ENCODE measurements around the gene HEPH.

- TF ChIP-seq, protein P1, sequence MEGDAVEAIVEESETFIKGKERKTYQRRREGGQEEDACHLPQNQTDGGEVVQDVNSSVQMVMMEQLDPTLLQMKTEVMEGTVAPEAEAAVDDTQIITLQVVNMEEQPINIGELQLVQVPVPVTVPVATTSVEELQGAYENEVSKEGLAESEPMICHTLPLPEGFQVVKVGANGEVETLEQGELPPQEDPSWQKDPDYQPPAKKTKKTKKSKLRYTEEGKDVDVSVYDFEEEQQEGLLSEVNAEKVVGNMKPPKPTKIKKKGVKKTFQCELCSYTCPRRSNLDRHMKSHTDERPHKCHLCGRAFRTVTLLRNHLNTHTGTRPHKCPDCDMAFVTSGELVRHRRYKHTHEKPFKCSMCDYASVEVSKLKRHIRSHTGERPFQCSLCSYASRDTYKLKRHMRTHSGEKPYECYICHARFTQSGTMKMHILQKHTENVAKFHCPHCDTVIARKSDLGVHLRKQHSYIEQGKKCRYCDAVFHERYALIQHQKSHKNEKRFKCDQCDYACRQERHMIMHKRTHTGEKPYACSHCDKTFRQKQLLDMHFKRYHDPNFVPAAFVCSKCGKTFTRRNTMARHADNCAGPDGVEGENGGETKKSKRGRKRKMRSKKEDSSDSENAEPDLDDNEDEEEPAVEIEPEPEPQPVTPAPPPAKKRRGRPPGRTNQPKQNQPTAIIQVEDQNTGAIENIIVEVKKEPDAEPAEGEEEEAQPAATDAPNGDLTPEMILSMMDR (IDR thresholded peaks at IDR 0.05), result no peak
- no peak for TF ChIP-seq POLR2A (IDR thresholded peaks at IDR 0.05)
Observed at GRCh38 chrX:66126662-66127061, 37.4 kb upstream of the HEPH start.
